Stimulated activated CD4-positive, alpha-beta T cell treated with anti-CD3 and anti-CD28 coated beads, Interleukin-15, amount 100 ng/mL, for 1 hour (primary cell): ENCODE measurements around the gene TSPAN9.

ENCODE experiments used
- DNase-seq, 2 donors: peaks; one replicate each; pipeline ENCODE4 v3.0.0-alpha.2; 2020; ENCODE audit warnings: low read depth in 1 of 2, low spot score in 1 of 2

TSPAN9 gene

GRCh38 chr12:3075315-3075714, 1.9 kb upstream of the TSPAN9 start:
- no peak for DNase-seq

- DNase-seq, result no peak
These were observed 448 bp downstream of the TSPAN9 start for GRCh38 chr12:3077572-3078081.

- DNase-seq, result no peak
These were observed 1.1 kb downstream of the TSPAN9 start for GRCh38 chr12:3078086-3078820.

GRCh38 chr12:3081091-3081490, 3.9 kb downstream of the TSPAN9 start:
- DNase-seq, result no peak

GRCh38 chr12:3081886-3082285, 4.7 kb downstream of the TSPAN9 start:
- no peak for DNase-seq

GRCh38 chr12:3083241-3083920, 6.2 kb downstream of the TSPAN9 start:
- no peak for DNase-seq

GRCh38 chr12:3083921-3084347, 6.8 kb downstream of the TSPAN9 start:
- no peak for DNase-seq

- DNase-seq, result no peak
These were observed 7.6 kb downstream of the TSPAN9 start for GRCh38 chr12:3084742-3085141.

- DNase-seq, result no peak
These were observed 8.4 kb downstream of the TSPAN9 start for GRCh38 chr12:3085341-3086139.

- DNase-seq, result no peak
These were observed 9.0 kb downstream of the TSPAN9 start for GRCh38 chr12:3086211-3086610.

- DNase-seq, result no peak
These were observed 9.6 kb downstream of the TSPAN9 start for GRCh38 chr12:3086729-3087323.

- DNase-seq, result no peak
These were observed 10.8 kb downstream of the TSPAN9 start for GRCh38 chr12:3087758-3088650.

GRCh38 chr12:3089588-3089987, 12.4 kb downstream of the TSPAN9 start:
- DNase-seq, result no peak

GRCh38 chr12:3090240-3091037, 13.3 kb downstream of the TSPAN9 start:
- DNase-seq, result no peak

GRCh38 chr12:3091038-3091319, 13.8 kb downstream of the TSPAN9 start:
- DNase-seq, result no peak

- no peak for DNase-seq
These were observed 14.4 kb downstream of the TSPAN9 start for GRCh38 chr12:3091382-3092241.

GRCh38 chr12:3092764-3093163, 15.6 kb downstream of the TSPAN9 start:
- DNase-seq, result no peak

- no peak for DNase-seq
These were observed 20.1 kb downstream of the TSPAN9 start for GRCh38 chr12:3097186-3097804.
